T-helper 1 cell (primary cell): ENCODE results near the gene TRIM44.

Source experiments
- DNase-seq, 5 donors: peaks; one replicate each; pipeline ENCODE4 v3.0.0-alpha.2; 2012 to 2020

The TRIM44 gene

DNA sequence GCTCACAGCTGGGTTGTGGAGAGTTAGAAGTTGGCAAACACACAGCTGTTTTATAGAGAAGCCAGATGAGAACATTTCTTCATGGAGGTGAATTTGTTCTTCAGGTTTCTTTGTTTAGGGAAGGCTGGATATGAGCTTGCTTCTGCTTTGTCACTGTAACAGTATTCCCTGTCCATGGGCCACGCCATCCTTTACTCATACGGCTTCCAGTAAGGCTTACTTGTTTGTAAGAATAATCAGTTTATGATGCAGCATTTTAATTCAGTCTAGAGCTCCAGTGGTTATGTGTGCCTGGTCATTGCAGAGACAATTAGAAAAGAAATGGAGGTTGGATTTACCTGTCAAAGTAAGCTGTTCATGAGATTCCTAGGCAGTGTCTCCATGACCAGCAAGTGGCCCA is 131.8 kb downstream of the TRIM44 start:
- DNase-seq = no peak

DNA sequence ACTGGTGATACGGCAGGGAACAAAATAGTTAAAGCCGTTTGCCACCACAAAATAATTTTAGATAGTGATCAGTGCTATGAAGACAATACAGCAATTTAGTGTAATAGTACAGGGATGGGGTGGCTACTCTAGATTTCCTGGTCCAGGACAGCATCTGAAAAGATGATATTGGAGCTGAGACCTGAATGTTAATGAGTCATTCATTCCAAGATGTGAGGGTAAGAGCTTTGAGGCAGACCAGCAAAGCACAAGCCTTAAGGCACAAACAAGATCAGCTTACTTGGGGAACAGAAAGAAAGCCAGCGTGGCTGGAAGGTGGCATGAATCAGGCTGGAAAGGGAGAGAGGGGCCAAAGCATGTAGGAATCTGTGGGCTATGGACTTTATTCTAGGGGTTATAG is 132.3 kb downstream of the TRIM44 start:
- DNase-seq = no peak

DNA sequence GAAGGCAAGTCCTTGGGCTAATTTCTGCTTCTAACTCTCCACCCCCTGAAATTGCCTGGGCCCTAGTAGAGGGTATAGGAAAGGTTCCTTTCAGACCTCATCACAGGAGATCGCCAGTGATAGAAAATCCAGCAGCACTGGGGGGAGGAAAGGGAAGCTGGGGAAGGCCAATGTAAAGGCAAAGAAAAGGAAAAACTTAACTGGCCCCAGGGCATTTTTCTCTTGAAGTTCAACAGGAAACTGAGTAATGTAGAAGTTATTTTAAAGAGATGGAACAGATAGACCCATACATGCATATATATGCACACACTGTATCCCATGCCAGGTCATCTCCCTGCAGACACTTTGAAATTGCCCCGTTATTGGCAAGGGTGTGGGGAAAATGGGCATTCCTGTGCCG is 134.0 kb downstream of the TRIM44 start:
- no peak for DNase-seq

DNA sequence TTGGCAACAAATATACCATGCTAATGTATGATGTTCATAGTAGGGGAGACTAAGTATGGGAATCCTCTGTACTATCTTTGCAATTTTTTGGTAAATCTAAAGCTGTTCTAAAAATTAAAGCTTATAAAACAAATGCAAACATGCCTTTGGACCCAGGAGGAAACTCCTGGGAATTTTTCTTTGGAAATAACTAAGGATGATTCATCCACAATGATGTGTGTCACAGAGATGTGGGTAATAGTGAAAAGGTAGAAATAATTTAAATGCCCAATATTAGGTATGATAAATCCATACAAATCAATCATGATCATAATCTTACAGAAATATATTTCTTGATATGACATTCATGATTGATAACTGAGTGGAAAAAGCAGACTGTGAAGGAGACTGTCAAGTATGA is 135.8 kb downstream of the TRIM44 start:
- no peak for DNase-seq

DNA sequence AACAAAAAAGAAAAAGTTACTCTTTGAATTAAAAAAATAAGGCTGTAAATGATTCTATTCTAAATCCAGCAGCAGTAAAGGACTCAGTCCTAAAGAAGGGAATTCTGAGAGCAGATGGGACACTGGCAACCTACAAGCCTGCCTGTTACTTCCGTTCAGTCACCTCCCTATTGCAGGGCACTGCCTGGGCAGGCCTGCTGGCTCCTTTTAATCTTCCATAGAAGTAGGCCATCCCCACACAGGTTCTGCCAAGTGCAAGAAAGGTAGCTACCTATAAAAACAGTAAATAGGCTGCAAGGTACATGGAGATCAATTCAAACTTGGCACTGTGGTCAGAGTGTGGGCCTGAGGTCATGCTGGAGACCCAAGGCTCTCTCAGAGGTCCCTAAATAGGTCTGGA is 136.4 kb downstream of the TRIM44 start:
- DNase-seq = no peak

DNA sequence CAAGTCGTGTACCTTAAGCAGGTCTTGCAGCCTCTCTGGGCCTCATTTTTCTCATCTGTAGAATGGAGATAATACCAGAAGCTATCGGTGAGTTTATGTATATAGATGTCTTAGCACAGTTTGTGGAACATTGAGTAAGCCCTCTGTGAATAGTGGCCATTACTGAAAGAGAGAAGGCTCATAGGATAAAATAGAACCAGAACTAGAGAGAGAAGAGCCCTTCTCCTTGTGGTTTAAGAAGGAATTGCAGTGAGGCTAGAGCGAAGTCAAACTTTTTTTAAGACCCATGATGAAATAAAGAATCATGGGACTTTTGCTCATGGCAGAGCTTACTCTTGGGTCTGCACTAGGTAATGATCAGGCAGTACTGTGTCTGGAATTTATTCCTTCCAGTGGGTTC is 137.1 kb downstream of the TRIM44 start:
- no peak for DNase-seq

DNA sequence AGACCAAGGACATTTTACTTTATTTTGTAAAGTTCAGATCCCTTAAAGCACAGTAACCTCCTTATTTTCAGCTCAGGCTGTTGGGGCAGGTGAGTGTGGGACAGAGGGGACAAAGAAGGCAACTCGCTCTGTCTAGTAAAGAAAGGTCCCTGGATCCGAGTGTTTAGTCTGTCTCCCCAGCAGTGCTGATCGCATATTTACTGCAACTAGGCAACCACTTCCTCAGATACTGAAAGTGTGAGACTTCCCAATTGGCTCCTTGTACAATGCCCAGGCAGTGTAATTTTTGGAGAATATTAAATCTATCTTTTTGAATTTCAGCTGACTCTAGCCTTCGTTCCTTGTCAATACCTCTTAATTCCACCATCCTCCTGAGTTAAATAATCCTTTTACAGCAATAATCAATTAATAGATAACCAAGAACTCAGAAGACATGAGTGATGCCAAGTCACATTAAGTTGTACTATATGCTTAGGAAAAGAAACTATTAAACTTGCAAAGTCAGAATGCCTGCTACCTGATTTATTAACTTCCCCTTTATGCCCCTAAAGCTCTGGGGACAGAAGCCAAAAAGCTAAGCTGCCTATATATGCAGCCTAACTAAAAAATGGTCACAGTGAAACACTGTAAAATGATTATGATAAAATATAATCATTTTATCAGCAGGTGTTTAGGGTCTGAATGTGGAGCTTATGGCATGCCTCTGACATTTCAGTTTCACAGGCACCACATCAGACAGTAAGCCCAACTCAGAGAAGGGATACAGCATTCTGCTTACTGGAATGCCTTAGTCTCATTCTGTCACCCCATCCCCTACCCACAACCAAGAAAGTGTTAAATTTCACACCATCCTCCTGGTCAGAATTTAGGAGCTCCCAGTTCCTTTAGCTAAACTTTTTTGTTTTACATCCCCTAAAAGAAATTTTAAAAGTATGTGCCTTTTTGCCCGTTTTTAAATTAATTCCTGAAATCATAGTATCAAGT is 138.7 kb downstream of the TRIM44 start:
- DNase-seq = no peak

DNA sequence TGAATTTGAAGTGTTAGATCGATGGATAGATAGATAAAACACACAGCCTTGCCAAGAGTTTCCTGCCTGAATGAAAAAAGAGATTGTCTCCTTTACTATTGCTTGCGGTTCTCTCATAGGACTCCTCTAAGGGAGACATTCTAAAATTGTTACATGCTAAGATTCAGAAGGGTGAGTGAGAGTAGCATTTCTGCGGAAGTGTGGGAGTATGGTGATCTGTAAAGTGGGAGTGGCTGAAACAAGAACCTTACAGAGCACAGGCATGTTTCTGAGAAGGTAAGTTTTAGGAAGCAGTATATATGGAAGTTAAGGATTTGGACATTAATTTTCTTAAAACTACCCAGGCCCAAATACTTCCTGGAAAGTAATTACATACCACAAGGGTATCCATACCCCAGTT is 139.6 kb downstream of the TRIM44 start:
- no peak for DNase-seq

DNA sequence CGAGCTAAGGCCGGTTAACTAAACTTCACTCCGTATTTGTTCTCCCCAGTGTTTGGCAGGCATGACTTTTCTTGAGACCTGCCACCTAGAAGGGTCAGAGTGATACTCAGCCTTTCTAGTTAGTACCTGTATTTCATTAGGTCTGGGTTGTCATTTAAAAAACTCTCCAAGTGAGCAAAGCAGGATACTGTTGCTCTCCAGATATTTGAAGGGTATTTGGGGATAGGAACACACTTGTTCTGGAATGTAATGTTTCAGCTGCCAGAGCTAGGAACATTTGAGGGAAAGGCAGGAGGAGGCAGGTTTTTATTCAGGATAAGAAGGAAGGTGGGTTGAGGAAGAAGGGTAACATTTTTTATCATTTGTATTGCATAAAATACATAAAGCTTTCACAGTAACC is 140.1 kb downstream of the TRIM44 start:
- DNase-seq = no peak

DNA sequence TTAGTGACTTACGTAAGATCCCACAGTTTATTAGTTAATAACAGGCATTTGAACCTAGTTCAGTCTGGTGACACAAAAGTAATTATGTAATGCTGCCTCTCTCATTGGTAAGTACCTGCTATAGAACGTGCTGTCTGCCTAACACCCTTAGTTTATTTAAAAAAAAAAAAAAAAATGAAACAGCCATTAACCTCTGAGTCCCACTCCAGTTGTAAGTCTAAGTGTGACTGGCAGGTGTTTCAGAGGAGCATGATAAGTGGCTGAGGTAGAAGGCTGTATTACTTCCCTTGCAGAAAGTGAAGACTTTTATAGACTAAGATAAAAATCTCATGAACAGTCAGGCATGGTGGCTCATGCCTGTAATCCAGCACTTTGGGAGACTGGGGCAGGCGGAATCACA is 140.5 kb downstream of the TRIM44 start:
- no peak for DNase-seq

DNA sequence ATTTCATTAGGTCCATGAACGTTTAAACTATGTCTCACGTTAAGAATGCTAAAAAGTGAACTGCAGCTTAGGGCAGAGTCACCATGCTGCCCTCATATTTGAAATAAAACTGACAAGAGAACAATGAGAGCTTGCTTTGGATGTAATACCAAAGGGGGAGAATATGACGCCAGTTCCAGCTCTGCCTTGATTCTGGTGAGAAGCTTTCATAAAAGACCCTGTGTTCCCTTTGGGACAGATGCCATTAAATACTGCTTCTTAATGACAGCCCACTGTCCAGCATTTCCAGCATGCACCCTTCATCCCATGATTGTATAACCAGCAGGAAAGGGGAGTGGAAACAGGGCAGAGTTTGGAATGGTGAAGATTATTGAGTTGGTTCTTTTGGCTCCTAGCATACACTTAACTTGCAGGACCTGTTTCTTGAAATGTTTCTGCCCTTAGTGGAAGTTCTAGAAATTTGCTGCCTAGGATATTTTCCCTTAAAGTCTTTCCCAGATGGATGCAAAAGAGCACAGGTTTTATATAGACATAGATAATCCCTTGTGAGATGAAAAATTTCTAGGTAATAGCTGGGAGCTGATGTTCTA is 142.0 kb downstream of the TRIM44 start:
- DNase-seq = no peak

DNA sequence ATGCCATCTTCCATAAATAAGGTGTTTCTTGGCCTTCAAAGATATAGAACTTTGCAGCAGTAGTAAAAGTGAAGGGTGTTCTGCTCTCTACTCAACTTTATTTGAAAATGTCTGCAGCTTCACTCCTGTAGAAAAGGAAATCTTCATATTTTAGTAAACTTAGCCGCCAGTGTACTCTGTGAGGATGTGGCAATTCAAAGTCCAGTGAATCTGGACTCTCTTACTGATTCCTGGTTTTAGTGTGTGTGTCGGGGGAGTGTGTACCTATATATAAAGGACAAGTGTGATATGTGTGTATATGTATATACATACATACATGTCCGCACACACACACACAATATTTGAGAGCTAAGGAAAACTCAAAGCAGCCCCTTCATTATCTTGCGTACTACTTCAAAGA is 147.0 kb downstream of the TRIM44 start:
- no peak for DNase-seq

DNA sequence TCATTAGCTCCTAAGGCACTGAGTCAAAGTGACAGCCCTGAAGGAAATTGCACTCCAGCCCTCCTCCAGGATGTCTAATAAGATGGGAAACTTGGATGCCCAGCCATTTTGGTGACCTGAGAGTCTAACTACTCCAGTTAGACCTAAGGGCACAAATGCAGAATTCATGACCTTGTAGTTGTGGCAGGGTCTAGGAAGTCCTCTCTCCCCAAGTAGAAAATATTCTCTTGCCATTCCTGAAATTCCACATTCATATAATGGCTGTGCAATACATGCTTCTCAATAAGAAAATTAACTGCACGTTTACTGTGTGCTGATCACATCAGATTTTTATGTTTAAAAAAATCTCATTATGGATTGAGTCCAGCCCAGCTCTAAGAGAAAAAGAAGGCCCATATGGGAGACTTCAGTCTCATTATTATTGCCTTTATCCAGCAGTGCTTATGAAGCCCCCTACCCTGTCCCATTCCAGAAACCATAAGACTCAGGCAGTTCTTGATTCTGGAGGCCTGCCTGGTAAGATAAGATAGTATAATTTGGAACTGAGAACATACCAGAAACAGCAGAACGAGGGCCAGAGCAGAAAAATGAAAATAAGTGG is 147.6 kb downstream of the TRIM44 start:
- no peak for DNase-seq

DNA sequence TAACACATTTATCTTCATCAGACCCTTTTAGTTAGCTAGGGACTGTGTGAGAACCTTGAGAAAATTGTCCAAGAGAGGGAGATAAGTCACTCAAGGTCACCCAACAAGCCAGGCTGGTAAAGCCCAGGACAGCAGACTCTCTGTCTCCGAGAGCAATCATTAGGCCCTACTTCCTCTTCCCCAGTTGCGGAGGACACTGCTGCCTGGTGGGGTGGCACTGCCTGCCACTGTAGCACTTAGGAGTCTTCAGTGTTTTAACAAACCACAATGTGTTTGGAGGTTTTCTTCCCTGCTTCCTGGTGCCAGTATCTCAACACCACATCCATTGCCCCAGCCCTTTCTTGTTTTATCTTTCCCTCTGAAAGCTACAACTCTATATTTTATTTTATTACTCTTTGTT is 149.2 kb downstream of the TRIM44 start:
- no peak for DNase-seq

DNA sequence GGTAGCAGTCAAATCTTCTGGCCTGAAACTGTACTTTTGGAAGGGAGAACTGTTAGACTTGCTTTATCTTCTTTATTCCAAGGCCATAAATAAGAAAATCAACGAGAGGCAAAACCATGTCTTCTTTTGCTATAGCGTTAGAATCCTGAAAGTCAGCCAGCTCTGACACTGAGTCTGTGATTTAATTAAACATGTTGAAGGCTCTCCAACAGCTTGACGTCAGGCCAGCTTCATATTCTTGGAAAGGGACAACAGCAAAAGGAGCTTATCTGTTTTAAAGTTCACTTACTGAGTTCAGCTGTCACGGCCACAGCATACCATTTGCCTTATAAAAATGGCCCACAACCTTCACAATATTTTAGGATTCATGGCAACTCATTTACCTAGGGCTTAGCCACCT is 150.3 kb downstream of the TRIM44 start:
- DNase-seq = no peak

DNA sequence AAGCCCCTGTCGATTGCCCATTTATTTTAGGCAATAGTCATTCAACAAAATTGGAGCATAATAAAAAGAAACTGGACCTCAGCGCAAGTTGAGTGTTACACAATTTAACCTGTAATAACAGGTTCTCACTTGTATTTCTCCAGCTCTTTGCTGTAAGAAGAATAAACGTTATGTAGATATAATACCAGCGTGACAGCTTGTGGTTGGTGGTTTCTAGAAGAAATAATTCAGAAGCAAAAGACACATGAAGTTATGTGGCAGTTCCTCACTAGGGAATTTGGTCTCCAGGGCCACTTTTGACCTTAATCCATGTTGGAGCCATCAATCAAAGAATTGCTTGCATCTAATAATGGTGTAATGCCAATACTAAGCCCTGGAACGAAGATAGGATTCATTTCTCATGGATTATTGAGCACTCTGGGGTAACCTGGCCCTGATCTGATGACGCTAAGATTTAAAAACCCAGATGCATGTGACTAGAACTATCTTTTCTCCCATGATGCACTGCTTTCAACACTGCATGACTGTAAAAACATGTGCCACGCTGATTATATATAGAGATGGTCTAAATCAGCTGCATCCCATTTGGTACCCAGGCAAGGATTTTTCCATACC is 151.6 kb downstream of the TRIM44 start:
- no peak for DNase-seq

DNA sequence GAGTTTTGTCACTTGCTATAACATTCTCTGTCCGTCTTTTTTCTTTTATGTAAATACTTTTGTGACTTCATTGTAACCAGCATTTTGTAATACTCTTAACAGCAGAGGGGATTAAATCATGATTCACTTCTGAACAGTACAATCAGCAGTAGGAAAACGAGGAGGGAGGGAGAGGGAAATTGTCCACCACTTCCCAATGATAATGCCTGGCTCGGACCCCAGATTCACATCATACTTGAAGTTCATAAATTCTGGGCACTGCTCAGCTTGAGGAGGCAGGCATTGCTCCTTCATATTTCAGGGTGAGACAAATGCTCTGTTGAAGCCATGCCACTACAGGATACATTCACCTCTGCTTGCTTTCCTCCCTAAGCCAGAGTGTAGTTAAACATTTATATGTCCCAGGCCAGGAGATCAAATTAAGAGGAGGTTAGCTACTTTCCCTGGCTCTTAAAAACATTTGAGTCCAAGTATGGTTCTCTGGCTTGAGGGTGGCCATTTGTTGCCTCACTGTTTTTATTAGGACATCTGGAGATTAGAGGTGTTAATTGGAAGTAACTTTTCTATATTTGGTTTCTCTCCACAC is 152.2 kb downstream of the TRIM44 start:
- no peak for DNase-seq

DNA sequence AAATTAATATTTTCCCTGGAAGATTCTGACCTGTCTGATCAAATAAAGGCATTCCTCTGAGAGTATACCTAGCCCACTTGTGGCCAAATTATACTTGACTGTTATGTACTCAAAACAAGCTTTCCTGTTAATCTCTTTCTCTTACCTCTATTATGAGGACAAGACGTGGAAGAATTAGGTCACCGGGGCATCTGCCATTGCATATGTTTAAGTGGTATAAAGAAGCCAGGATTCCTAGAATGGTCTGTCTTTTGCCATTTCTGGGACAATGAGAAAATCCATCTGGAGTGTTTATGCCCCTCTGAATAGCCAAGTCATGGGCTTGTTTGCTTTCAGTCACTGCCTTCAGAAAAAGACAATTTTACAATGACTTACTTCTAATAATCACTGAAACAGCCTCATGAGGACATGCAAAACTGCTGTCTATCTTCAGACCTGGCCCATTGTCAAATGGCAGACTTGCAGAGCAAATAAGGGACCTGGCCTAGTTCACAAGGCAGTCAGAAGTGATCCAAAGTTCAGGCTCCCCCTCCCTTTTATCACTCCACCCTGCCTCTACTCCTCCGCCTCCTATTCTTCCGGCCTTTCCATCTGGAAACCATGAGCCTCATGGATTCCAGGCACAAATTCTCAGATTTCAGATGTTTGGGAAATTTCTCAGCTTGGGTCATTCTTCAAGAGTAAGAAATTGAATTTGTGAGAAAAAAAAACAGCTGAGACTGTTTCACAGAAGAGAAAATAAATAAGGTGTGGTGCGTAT is 153.2 kb downstream of the TRIM44 start:
- no peak for DNase-seq

DNA sequence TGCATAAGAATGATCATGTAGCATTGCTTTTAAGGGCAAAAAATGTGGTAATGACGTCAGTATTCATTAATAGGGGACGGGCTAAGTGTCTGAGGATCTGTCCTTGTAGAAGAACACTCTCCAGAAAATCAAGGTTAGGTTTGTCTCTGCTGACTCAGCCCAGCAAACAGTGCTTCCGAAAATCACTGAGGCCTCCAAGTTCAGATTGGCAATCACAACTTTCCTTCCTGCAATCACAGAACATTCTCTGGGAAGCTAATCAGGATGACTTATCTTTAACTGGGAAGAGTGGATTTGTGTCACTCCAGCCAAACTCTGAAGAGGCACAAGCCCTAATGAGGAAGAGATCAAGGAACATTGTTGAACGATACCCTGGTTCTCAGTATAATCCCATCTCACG is 158.0 kb downstream of the TRIM44 start:
- DNase-seq = no peak

DNA sequence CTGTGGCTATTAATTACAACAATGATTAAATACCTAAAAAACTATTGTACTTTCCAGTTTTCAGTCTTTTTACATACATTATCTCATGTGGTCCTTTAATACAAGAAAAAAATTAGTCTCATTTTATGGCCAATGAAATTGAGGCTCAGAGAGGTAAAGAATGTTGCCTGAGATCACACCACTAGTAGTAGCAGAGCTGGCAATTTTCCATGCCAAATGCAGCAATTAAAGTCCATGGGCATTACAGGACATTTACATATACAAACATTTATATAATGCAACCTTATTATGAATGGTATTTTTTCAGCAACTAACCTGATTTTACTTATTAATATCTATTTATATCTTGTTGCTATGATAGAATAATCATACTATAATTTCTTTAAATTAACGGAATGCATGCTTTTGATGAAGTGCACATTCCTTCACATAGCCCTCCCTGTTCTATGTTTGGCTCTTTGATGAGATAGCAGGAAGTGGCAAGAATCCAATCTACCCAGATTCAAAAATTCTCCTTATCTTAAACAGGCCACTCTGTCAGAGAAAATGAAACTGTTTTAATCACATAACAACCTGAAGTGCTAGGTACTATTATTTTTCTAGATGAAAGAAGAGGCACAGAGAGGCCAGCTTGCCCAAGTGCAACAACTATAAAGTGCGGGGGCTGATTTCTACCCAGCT is 160.4 kb downstream of the TRIM44 start:
- DNase-seq = no peak

DNA sequence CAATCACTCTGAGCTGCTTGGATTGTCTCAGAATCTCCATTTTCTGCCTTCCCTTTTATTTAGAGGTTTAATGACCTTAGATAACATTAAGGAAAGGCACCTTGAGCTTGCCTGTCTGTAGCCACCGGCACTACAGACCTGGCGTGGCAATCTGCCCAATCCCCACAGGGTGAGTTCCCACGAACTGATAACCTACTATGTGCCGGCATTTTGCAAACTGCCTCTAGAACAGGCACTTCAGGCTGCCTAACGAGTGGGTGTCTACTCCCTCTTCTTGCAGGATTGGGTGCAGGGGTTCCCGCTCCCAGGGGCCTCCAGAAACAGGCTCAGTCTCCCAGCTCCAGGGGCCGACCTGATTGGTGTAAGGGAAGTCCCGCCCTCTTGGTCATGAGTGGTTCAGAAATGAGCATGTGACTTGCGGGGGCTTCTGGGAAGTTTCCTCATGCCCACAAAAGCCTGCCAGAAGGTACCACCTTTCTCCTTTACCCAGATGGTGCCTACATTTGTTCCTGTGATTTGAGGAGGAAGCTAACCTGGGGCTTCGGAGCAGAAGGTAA is 161.2 kb downstream of the TRIM44 start:
- no peak for DNase-seq
